Measurements from ENCODE around the gene ATXN7.

DNA sequence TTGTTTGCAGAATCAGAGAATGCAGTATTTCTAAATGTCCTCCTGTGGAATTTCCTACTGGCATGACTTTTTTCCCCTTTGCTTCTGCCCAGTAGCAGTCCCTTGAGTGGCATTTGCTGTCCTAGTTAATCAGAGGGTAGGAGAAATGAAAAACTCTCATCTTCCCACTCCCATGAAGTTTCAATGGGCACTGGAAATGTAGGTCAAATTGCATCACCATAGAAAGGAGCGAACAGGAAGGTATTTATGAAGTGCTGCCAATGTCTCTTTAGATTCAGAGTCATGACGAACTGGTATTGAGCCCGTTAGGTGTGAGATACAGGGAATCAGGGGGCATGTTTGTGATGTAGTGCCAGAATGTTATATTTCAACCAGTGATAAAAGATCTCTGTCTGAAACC lies 23.2 kb downstream of the ATXN7 start:
- TF ChIP-seq, protein P1, sequence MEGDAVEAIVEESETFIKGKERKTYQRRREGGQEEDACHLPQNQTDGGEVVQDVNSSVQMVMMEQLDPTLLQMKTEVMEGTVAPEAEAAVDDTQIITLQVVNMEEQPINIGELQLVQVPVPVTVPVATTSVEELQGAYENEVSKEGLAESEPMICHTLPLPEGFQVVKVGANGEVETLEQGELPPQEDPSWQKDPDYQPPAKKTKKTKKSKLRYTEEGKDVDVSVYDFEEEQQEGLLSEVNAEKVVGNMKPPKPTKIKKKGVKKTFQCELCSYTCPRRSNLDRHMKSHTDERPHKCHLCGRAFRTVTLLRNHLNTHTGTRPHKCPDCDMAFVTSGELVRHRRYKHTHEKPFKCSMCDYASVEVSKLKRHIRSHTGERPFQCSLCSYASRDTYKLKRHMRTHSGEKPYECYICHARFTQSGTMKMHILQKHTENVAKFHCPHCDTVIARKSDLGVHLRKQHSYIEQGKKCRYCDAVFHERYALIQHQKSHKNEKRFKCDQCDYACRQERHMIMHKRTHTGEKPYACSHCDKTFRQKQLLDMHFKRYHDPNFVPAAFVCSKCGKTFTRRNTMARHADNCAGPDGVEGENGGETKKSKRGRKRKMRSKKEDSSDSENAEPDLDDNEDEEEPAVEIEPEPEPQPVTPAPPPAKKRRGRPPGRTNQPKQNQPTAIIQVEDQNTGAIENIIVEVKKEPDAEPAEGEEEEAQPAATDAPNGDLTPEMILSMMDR (IDR thresholded peaks at IDR 0.05): no peak
- TF ChIP-seq POLR2AphosphoS5 (IDR thresholded peaks at IDR 0.05): no peak

All from esophagus muscularis mucosa (tissue), 3 donors.